Panc1 (cell line): Measurements from ENCODE around the gene METTL9. TPM values are rescaled to one million over a fixed set of nuclear protein-coding genes. Genes with fewer than 3 reads are reported as not detected.

Experiments used
- ATAC-seq: fragments of 200-7000 bp; cut with Tn5 transposase; 2 replicates; pipeline ENCODE4 v1.9.1; 2020; ENCODE audit warnings: mild to moderate bottlenecking, moderate library complexity
- BruUV-seq: library from RNA; stranded (reverse); fragments of 400-500 nt; replicated peaks from 2 replicates; lab custom pipeline; 2021; lab: Mats Ljungman, UMichigan
- CTCF ChIA-PET: fragments of 300-600 bp; sonication (Branson Sonifier 250); formaldehyde crosslinking; loops from one replicate; lab custom pipeline; 2022; ENCODE audit warnings: antibody characterized with exemption; lab: Charles Lee
- POLR2A ChIA-PET: fragments of 300-600 bp; sonication (Branson Sonifier 250); formaldehyde crosslinking; loops from one replicate; lab custom pipeline; 2022; ENCODE audit warnings: antibody characterized with exemption; lab: Charles Lee
- DNase-seq: peaks from one replicate; pipeline ENCODE4 v3.0.0-alpha.2; 2010; ENCODE audit warnings: low read depth, low spot score
- H3K27ac ChIP-seq: 2 replicates; pipeline ENCODE4 v1.5.1; 2011; ENCODE audit warnings: mild to moderate bottlenecking, low read length, inconsistent platforms
- H3K27me3 ChIP-seq: fragments of 200-500 bp; sonication (Bioruptor generic); 2 replicates; pipeline ENCODE4 v1.6.0; 2014; ENCODE audit warnings: low read length, inconsistent platforms; ENCODE audit not compliant: control insufficient read depth, insufficient read depth
- H3K36me3 ChIP-seq: fragments of 200-500 bp; sonication (Bioruptor generic); 2 replicates; pipeline ENCODE4 v1.5.1; 2014; ENCODE audit warnings: inconsistent platforms, mild to moderate bottlenecking, low read length, moderate library complexity; ENCODE audit not compliant: control insufficient read depth, insufficient read depth
- H3K4me1 ChIP-seq: 2 replicates; pipeline ENCODE4 v1.5.1; 2011; ENCODE audit warnings: inconsistent platforms, mild to moderate bottlenecking, low read length, moderate library complexity; ENCODE audit not compliant: control insufficient read depth, insufficient read depth
- H3K4me3 ChIP-seq, 2 experiments: 2 replicates each; pipeline ENCODE4 v1.5.1; 2011 to 2012; ENCODE audit warnings: low read depth in 2 of 2, low read length in 2 of 2, mild to moderate bottlenecking in 2 of 2, inconsistent platforms in 1 of 2, moderate library complexity in 1 of 2
- H3K9me3 ChIP-seq: fragments of 200-500 bp; sonication (Bioruptor generic); 2 replicates; pipeline ENCODE4 v1.5.1; 2014; ENCODE audit warnings: low read depth, mild to moderate bottlenecking, inconsistent platforms, low read length, moderate library complexity; ENCODE audit not compliant: control insufficient read depth, insufficient read depth
- CTCF ChIP-seq: fragments of 450-650 bp; IDR thresholded peaks from 2 replicates; pipeline ENCODE4 v1.5.1; 2017; ENCODE audit warnings: mild to moderate bottlenecking
- POLR2AphosphoS5 ChIP-seq: IDR thresholded peaks from 2 replicates; pipeline ENCODE4 v1.6.1; 2012; ENCODE audit warnings: mild to moderate bottlenecking, low read depth, low read length, moderate library complexity
- REST ChIP-seq, 2 experiments: IDR thresholded peaks; 2 replicates each; pipeline ENCODE4 v1.6.1; 2011 to 2012; ENCODE audit warnings: low read depth in 2 of 2, control low read depth in 1 of 2, low read length in 1 of 2, mild to moderate bottlenecking in 1 of 2, moderate library complexity in 1 of 2; ENCODE audit not compliant: insufficient read depth in 1 of 2
- SIN3A ChIP-seq: IDR thresholded peaks from 2 replicates; pipeline ENCODE4 v1.6.1; 2012; ENCODE audit warnings: low read depth, mild to moderate bottlenecking, low read length, moderate library complexity, borderline replicate concordance; ENCODE audit not compliant: insufficient read depth
- TCF7L2 ChIP-seq: IDR thresholded peaks from 2 replicates; pipeline ENCODE4 v1.6.1; 2011; ENCODE audit warnings: mild to moderate bottlenecking, low read depth, low read length, inconsistent platforms
- in situ Hi-C: cut with HindIII; loops from 2 replicates; pipeline ENCODE4 v1.10.0; 2016; ENCODE audit warnings: low sequenced_read_pairs, low pct_unique_long_range_greater_than_20kb
- intact Hi-C: fragments of 100-400 bp; cut with micrococcal nuclease; formaldehyde crosslinking; loops from one replicate; pipeline ENCODE4 v1.10.0; 2022; ENCODE audit not compliant: unreplicated experiment
- total RNA-seq: library from RNA; stranded (reverse); gene quantifications from one replicate; pipeline ENCODE4 v1.2.1, GENCODE V29; 2021; ENCODE audit not compliant: unreplicated experiment

The METTL9 gene
- total RNA-seq, 1 experiment from 2014 or later = 86.1 TPM

GRCh38 chr16:21590796-21591195 is 8.6 kb upstream of the METTL9 start:
- Histone ChIP-seq H3K4me1 (no peaks in the 10 kb centered on the region), H3K27me3 (no peaks in the 10 kb centered on the region), H3K27ac (no peak overlapping the region), H3K9me3 (no peaks in the 10 kb centered on the region), H3K4me3 (no peak overlapping the region), H3K36me3 (no peaks in the 10 kb centered on the region)
- ChIA-PET POLR2A (no interaction called here), CTCF (no interaction called here)
- intact Hi-C loops = no loop called here
- BruUV-seq = no TSS peak
- ATAC-seq (no peak), DNase-seq (no peak)
- in situ Hi-C loops = no loop called here
- no peak for TF ChIP-seq CTCF
- no peak for TF ChIP-seq REST (IDR thresholded peaks at IDR 0.05; ENCODE audit: insufficient read depth in 1 of 2, low read depth in 2 of 2, low read length in 1 of 2)

GRCh38 chr16:21592191-21592590 is 7.2 kb upstream of the METTL9 start:
- Histone ChIP-seq H3K27me3 (no peaks in the 10 kb centered on the region), H3K4me1 (no peaks in the 10 kb centered on the region), H3K4me3 (no peak overlapping the region), H3K9me3 (no peaks in the 10 kb centered on the region), H3K27ac (no peak overlapping the region), H3K36me3 (no peaks in the 10 kb centered on the region)
- ATAC-seq = no peak
- intact Hi-C loops (no loop called here), in situ Hi-C loops (no loop called here)
- BruUV-seq = no TSS peak
- CTCF ChIA-PET = interaction anchor here (0.6 kb wide), 1 partner anchor 12 kb away, joined by 4 read pairs; no protein-coding TSS in a partner anchor
- no peak for TF ChIP-seq SIN3A
- no peak for TF ChIP-seq CTCF
- no peak for TF ChIP-seq POLR2AphosphoS5
- TF ChIP-seq TCF7L2 = no peak
- TF ChIP-seq REST (IDR thresholded peaks at IDR 0.05; ENCODE audit: insufficient read depth in 1 of 2, low read depth in 2 of 2, low read length in 1 of 2) = no peak
- POLR2A ChIA-PET = no interaction called here
- no peak for DNase-seq
